HG03108 (cell line): Measurements from ENCODE around the gene GRSF1.
"Not testable (repeated sequence)": the region's sequence is repeated elsewhere in the genome, so short reads cannot be mapped to it uniquely, and the experiment has no call there.

ENCODE experiments used
- ATAC-seq: cut with Tn5 transposase; IDR thresholded peaks from one replicate; pipeline ENCODE4 v1.9.1; 2021; ENCODE audit warnings: moderate library complexity; ENCODE audit not compliant: unreplicated experiment

Gene GRSF1

GRCh38 chr4:70839589-70840093 is at the start of gene GRSF1:
TSS of gene GRSF1 (minus strand) at chr4:70839890. CDS start at chr4:70839827, 63 bp downstream.
- ATAC-seq, result peak; percentile 57

- ATAC-seq, result no peak
These were observed 45.5 kb upstream of the GRSF1 start for GRCh38 chr4:70885174-70885573.

- ATAC-seq, result no peak
These were observed 41.0 kb upstream of the GRSF1 start for GRCh38 chr4:70880739-70881138.

- ATAC-seq, result no peak
These were observed 37.9 kb upstream of the GRSF1 start for GRCh38 chr4:70877556-70877955.

GRCh38 chr4:70874268-70875156 is 34.8 kb upstream of the GRSF1 start:
- peak; percentile 68 for ATAC-seq

- ATAC-seq, result no peak
These were observed 33.5 kb upstream of the GRSF1 start for GRCh38 chr4:70873216-70873615.

- no peak for ATAC-seq
These were observed 29.1 kb upstream of the GRSF1 start for GRCh38 chr4:70868778-70869177.

GRCh38 chr4:70863099-70863790 is 23.6 kb upstream of the GRSF1 start:
- peak; percentile 77 for ATAC-seq

GRCh38 chr4:70859066-70859465 is 19.4 kb upstream of the GRSF1 start:
- ATAC-seq, result no peak

- ATAC-seq, result no peak
These were observed 18.8 kb upstream of the GRSF1 start for GRCh38 chr4:70858454-70858853.

GRCh38 chr4:70855464-70855863 is 15.8 kb upstream of the GRSF1 start:
- ATAC-seq, result no peak

- no peak for ATAC-seq
These were observed 9.6 kb upstream of the GRSF1 start for GRCh38 chr4:70849291-70849690.

- peak; percentile 30 for ATAC-seq
These were observed 4.5 kb upstream of the GRSF1 start for GRCh38 chr4:70844180-70844579.

GRCh38 chr4:70842761-70843435 is 3.2 kb upstream of the GRSF1 start:
- peak; percentile 41 for ATAC-seq

- no peak for ATAC-seq
These were observed 2.3 kb upstream of the GRSF1 start for GRCh38 chr4:70841951-70842350.

- ATAC-seq, result no peak
These were observed 1.5 kb upstream of the GRSF1 start for GRCh38 chr4:70841211-70841610.

- ATAC-seq, result not testable (repeated sequence)
These were observed 941 bp upstream of the GRSF1 start for GRCh38 chr4:70840631-70841030.

GRCh38 chr4:70840137-70840536 is 447 bp upstream of the GRSF1 start:
- not testable (repeated sequence) for ATAC-seq

- ATAC-seq, result peak; percentile 32
These were observed 763 bp downstream of the GRSF1 start for GRCh38 chr4:70838666-70839588.

- ATAC-seq, result no peak
These were observed 1.5 kb downstream of the GRSF1 start for GRCh38 chr4:70838204-70838603.
